ENCODE measurements around the gene ZDHHC12.
A peak's percentile ranks its signal among the peaks of the same experiment; 100 is the strongest.
"Not testable (repeated sequence)": the region's sequence is repeated elsewhere in the genome, so short reads cannot be mapped to it uniquely, and the experiment has no call there.

ZDHHC12 gene

GRCh38 chr9:128707446-128707845 lies 16.5 kb downstream of the ZDHHC12 start:
- DNase-seq: no peak

- no peak for DNase-seq
These were observed 17.1 kb downstream of the ZDHHC12 start for GRCh38 chr9:128706671-128707381.

- no peak for DNase-seq
These were observed 17.9 kb downstream of the ZDHHC12 start for GRCh38 chr9:128706045-128706444.

- DNase-seq: no peak
These were observed 18.6 kb downstream of the ZDHHC12 start for GRCh38 chr9:128705051-128705965.

GRCh38 chr9:128704356-128704670 lies 19.6 kb downstream of the ZDHHC12 start:
- DNase-seq: no peak

GRCh38 chr9:128703616-128704355 lies 20.1 kb downstream of the ZDHHC12 start:
- no peak for DNase-seq

- DNase-seq: peak; percentile 39 to 52
These were observed 20.8 kb downstream of the ZDHHC12 start for GRCh38 chr9:128702949-128703615.

- peak; percentile 95 for DNase-seq
These were observed 21.4 kb downstream of the ZDHHC12 start, which contains the start of gene PKN3 for GRCh38 chr9:128702445-128702948. Gene PKN3, plus strand, starts transcription at chr9:128702503. Its CDS starts 413 bp downstream, at chr9:128702916.

- DNase-seq: no peak
These were observed 22.6 kb downstream of the ZDHHC12 start for GRCh38 chr9:128701227-128701854.

GRCh38 chr9:128699096-128699795 lies 24.7 kb downstream of the ZDHHC12 start:
- DNase-seq: not testable (repeated sequence)

GRCh38 chr9:128696923-128697707 lies 26.8 kb downstream of the ZDHHC12 start:
- DNase-seq: no peak

GRCh38 chr9:128694344-128694743 lies 29.6 kb downstream of the ZDHHC12 start:
- no peak for DNase-seq

GRCh38 chr9:128693738-128694137 lies 30.2 kb downstream of the ZDHHC12 start:
- not testable (repeated sequence) for DNase-seq

- DNase-seq: no peak
These were observed 33.3 kb downstream of the ZDHHC12 start for GRCh38 chr9:128690684-128691034.

- peak; percentile 31 to 54 for DNase-seq
These were observed 33.9 kb downstream of the ZDHHC12 start for GRCh38 chr9:128689820-128690683.

- peak; percentile 46 to 54 for DNase-seq
These were observed 34.6 kb downstream of the ZDHHC12 start for GRCh38 chr9:128689293-128689774.

- DNase-seq: peak; percentile 94
These were observed 35.2 kb downstream of the ZDHHC12 start, which contains the start of gene SET for GRCh38 chr9:128688501-128689292. Gene SET, plus strand, starts transcription at chr9:128689222. Its CDS starts 361 bp downstream, at chr9:128689583.

- DNase-seq: no peak
These were observed 36.5 kb downstream of the ZDHHC12 start for GRCh38 chr9:128687453-128687852.
